HepG2 (cell line): ENCODE data around the gene UGP2. TPM values are rescaled to one million over a fixed set of nuclear protein-coding genes. Genes with fewer than 3 reads are reported as not detected.

Source experiments
- FOXK1 ChIP-seq: sonication (generic); formaldehyde crosslinking; IDR thresholded peaks from 2 replicates; pipeline ENCODE4 v1.4.0; 2020; ENCODE audit warnings: low read depth, missing genetic modification reagents, borderline replicate concordance
- HNF4G ChIP-seq, 2 experiments: sonication (generic) in 1 of 2; formaldehyde crosslinking in 1 of 2; IDR thresholded peaks; 2 replicates each; pipeline versions ENCODE4 v1.4.0 to v1.6.1; 2011 to 2020; ENCODE audit warnings: borderline replicate concordance in 2 of 2, low read depth in 2 of 2, mild to moderate bottlenecking in 2 of 2, low read length in 1 of 2, missing genetic modification reagents in 1 of 2, moderate library complexity in 1 of 2
- TBX3 ChIP-seq: fragments of 450-650 bp; IDR thresholded peaks from 2 replicates; pipeline ENCODE4 v1.6.1; 2017; ENCODE audit warnings: antibody characterized with exemption, mild to moderate bottlenecking, inconsistent platforms, borderline replicate concordance
- ZFP37 ChIP-seq: sonication (generic); formaldehyde crosslinking; IDR thresholded peaks from 2 replicates; pipeline ENCODE4 v1.4.0; 2020; ENCODE audit warnings: missing genetic modification reagents, borderline replicate concordance
- ZNF263 ChIP-seq: sonication (generic); formaldehyde crosslinking; IDR thresholded peaks from 2 replicates; pipeline ENCODE4 v1.4.0; 2020; ENCODE audit warnings: missing genetic modification reagents
- ZNF550 ChIP-seq: sonication (generic); formaldehyde crosslinking; IDR thresholded peaks from 2 replicates; pipeline ENCODE4 v1.4.0; 2020; ENCODE audit warnings: mild to moderate bottlenecking, missing genetic modification reagents, borderline replicate concordance
- ZNF564 ChIP-seq: sonication (generic); formaldehyde crosslinking; IDR thresholded peaks from 2 replicates; pipeline ENCODE4 v1.8.1; 2023; ENCODE audit warnings: mild to moderate bottlenecking, missing genetic modification reagents
- ZNF720 ChIP-seq: sonication (generic); formaldehyde crosslinking; IDR thresholded peaks from 2 replicates; pipeline ENCODE4 v1.4.0; 2020; ENCODE audit warnings: missing genetic modification reagents
- ZNF83 ChIP-seq: sonication (generic); formaldehyde crosslinking; IDR thresholded peaks from 2 replicates; pipeline ENCODE4 v1.4.0; 2020; ENCODE audit warnings: missing genetic modification reagents, mild to moderate bottlenecking, borderline replicate concordance
- polyA plus RNA-seq, 8 experiments: library from polyadenylated mRNA; depleted of rRNA in 3 of 8; stranded (reverse) in 7 of 8; unstranded in 1 of 8; fragments of >200 nt; fragmentation: Illumina TruSeq in 4 of 8; extraction: Trizol in 4 of 8; gene quantifications; 2 replicates each; pipeline versions ENCODE4 v1.2.1 to v1.2.3, GENCODE V29; 2011 to 2016; ENCODE audit warnings: low read depth in 4 of 8, missing spikeins in 1 of 8, mixed read lengths in 1 of 8; ENCODE audit not compliant: insufficient read depth in 1 of 8
- total RNA-seq, 5 experiments: library from RNA; depleted of rRNA; stranded (reverse); fragments of >200 nt; fragmentation: Illumina TruSeq; extraction: Trizol; gene quantifications; 2 replicates each; pipeline ENCODE4 v1.2.3, GENCODE V29; 2016; ENCODE audit warnings: low read depth in 1 of 5
- TF ChIP-seq, protein P1 (sequence below): sonication (generic); formaldehyde crosslinking; IDR thresholded peaks from 2 replicates; pipeline ENCODE4 v1.4.0; 2020; ENCODE audit warnings: missing genetic modification reagents, borderline replicate concordance
- TF ChIP-seq, protein P2 (sequence below): sonication (generic); formaldehyde crosslinking; IDR thresholded peaks from 2 replicates; pipeline ENCODE4 v1.8.1; 2023; ENCODE audit warnings: mild to moderate bottlenecking, inconsistent platforms, moderate library complexity, missing genetic modification reagents, borderline replicate concordance
- TF ChIP-seq, protein P3 (sequence below): sonication (generic); formaldehyde crosslinking; IDR thresholded peaks from 2 replicates; pipeline ENCODE4 v1.5.0; 2020; ENCODE audit warnings: missing genetic modification reagents
- TF ChIP-seq, protein P4 (sequence below): sonication (generic); formaldehyde crosslinking; IDR thresholded peaks from 2 replicates; pipeline ENCODE4 v1.4.0; 2020; ENCODE audit warnings: missing genetic modification reagents
- TF ChIP-seq, protein P5 (sequence below): sonication (generic); formaldehyde crosslinking; IDR thresholded peaks from 2 replicates; pipeline ENCODE4 v1.4.0; 2020; ENCODE audit warnings: missing genetic modification reagents, borderline replicate concordance
- TF ChIP-seq, protein P6 (sequence below): sonication (generic); formaldehyde crosslinking; IDR thresholded peaks from 2 replicates; pipeline ENCODE4 v1.5.0; 2020; ENCODE audit warnings: missing genetic modification reagents

The UGP2 gene
- total and polyA plus RNA-seq, 2 of the 13 experiments (the other 11 are each of a cell fraction or from before 2014, with no cell fraction given), result 96.0 to 134 TPM

DNA sequence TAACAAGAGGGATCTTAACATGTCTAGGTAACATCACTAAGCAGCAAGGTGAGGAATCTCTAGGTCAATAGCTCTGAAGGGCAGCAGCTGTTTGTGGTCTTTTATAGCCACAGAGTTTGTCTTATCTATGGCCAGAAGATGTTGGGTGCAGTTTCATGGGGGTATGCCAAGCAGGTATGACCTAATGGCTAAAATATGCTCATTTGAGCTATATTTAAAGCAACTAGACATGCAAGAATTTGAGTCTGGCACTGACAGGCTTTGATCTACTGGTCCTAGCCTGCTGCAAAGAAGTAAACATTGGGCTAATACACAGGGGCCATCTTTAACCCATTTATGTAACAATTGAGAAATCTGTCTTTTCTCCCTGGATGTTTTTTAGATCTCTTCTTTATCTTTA, 13.9 kb upstream of the UGP2 start (continued):
- TF ChIP-seq, protein P1, sequence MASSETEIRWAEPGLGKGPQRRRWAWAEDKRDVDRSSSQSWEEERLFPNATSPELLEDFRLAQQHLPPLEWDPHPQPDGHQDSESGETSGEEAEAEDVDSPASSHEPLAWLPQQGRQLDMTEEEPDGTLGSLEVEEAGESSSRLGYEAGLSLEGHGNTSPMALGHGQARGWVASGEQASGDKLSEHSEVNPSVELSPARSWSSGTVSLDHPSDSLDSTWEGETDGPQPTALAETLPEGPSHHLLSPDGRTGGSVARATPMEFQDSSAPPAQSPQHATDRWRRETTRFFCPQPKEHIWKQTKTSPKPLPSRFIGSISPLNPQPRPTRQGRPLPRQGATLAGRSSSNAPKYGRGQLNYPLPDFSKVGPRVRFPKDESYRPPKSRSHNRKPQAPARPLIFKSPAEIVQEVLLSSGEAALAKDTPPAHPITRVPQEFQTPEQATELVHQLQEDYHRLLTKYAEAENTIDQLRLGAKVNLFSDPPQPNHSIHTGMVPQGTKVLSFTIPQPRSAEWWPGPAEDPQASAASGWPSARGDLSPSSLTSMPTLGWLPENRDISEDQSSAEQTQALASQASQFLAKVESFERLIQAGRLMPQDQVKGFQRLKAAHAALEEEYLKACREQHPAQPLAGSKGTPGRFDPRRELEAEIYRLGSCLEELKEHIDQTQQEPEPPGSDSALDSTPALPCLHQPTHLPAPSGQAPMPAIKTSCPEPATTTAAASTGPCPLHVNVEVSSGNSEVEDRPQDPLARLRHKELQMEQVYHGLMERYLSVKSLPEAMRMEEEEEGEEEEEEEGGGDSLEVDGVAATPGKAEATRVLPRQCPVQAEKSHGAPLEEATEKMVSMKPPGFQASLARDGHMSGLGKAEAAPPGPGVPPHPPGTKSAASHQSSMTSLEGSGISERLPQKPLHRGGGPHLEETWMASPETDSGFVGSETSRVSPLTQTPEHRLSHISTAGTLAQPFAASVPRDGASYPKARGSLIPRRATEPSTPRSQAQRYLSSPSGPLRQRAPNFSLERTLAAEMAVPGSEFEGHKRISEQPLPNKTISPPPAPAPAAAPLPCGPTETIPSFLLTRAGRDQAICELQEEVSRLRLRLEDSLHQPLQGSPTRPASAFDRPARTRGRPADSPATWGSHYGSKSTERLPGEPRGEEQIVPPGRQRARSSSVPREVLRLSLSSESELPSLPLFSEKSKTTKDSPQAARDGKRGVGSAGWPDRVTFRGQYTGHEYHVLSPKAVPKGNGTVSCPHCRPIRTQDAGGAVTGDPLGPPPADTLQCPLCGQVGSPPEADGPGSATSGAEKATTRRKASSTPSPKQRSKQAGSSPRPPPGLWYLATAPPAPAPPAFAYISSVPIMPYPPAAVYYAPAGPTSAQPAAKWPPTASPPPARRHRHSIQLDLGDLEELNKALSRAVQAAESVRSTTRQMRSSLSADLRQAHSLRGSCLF (CRISPR knock-in tag), result no peak
- TF ChIP-seq TBX3 (no peak), ZNF83 (CRISPR knock-in tag) (no peak), HNF4G (IDR thresholded peaks at IDR 0.05; ENCODE audit: borderline replicate concordance, low read depth, low read length) (no peak), HNF4G (CRISPR knock-in tag; IDR thresholded peaks at IDR 0.05; ENCODE audit: borderline replicate concordance, low read depth) (no peak), ZNF550 (no peak), ZNF263 (no peak), ZFP37 (no peak), ZNF564 (CRISPR knock-in tag) (no peak), FOXK1 (CRISPR knock-in tag) (peak; percentile 92), ZNF720 (CRISPR knock-in tag) (no peak)
- TF ChIP-seq, protein P2, sequence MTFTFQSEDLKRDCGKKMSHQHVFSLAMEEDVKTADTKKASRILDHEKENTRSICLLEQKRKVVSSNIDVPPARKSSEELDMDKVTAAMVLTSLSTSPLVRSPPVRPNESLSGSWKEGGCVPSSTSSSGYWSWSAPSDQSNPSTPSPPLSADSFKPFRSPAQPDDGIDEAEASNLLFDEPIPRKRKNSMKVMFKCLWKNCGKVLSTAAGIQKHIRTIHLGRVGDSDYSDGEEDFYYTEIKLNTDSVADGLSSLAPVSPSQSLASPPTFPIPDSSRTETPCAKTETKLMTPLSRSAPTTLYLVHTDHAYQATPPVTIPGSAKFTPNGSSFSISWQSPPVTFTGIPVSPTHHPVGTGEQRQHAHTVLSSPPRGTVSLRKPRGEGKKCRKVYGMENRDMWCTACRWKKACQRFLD (CRISPR knock-in tag), result no peak
- TF ChIP-seq, protein P3, sequence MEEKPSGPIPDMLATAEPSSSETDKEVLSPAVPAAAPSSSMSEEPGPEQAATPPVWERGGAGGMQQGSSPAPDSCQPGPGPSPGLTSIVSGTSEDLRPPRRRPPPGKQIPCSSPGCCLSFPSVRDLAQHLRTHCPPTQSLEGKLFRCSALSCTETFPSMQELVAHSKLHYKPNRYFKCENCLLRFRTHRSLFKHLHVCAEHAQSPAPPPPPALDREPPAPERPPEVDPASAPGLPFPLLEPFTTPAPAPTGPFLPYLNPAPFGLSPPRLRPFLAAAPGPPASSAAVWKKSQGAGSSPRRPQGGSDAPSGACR (CRISPR knock-in tag), result no peak
- TF ChIP-seq, protein P4, sequence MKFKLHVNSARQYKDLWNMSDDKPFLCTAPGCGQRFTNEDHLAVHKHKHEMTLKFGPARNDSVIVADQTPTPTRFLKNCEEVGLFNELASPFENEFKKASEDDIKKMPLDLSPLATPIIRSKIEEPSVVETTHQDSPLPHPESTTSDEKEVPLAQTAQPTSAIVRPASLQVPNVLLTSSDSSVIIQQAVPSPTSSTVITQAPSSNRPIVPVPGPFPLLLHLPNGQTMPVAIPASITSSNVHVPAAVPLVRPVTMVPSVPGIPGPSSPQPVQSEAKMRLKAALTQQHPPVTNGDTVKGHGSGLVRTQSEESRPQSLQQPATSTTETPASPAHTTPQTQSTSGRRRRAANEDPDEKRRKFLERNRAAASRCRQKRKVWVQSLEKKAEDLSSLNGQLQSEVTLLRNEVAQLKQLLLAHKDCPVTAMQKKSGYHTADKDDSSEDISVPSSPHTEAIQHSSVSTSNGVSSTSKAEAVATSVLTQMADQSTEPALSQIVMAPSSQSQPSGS, result peak; percentile 99
- TF ChIP-seq, protein P5, sequence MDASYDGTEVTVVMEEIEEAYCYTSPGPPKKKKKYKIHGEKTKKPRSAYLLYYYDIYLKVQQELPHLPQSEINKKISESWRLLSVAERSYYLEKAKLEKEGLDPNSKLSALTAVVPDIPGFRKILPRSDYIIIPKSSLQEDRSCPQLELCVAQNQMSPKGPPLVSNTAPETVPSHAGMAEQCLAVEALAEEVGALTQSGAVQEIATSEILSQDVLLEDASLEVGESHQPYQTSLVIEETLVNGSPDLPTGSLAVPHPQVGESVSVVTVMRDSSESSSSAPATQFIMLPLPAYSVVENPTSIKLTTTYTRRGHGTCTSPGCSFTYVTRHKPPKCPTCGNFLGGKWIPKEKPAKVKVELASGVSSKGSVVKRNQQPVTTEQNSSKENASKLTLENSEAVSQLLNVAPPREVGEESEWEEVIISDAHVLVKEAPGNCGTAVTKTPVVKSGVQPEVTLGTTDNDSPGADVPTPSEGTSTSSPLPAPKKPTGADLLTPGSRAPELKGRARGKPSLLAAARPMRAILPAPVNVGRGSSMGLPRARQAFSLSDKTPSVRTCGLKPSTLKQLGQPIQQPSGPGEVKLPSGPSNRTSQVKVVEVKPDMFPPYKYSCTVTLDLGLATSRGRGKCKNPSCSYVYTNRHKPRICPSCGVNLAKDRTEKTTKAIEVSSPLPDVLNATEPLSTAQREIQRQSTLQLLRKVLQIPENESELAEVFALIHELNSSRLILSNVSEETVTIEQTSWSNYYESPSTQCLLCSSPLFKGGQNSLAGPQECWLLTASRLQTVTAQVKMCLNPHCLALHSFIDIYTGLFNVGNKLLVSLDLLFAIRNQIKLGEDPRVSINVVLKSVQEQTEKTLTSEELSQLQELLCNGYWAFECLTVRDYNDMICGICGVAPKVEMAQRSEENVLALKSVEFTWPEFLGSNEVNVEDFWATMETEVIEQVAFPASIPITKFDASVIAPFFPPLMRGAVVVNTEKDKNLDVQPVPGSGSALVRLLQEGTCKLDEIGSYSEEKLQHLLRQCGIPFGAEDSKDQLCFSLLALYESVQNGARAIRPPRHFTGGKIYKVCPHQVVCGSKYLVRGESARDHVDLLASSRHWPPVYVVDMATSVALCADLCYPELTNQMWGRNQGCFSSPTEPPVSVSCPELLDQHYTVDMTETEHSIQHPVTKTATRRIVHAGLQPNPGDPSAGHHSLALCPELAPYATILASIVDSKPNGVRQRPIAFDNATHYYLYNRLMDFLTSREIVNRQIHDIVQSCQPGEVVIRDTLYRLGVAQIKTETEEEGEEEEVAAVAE, result no peak
- TF ChIP-seq, protein P6, sequence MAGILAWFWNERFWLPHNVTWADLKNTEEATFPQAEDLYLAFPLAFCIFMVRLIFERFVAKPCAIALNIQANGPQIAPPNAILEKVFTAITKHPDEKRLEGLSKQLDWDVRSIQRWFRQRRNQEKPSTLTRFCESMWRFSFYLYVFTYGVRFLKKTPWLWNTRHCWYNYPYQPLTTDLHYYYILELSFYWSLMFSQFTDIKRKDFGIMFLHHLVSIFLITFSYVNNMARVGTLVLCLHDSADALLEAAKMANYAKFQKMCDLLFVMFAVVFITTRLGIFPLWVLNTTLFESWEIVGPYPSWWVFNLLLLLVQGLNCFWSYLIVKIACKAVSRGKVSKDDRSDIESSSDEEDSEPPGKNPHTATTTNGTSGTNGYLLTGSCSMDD (CRISPR knock-in tag), result no peak
